Measurements from ENCODE around the gene OTUD1. TPM values are rescaled to one million over a fixed set of nuclear protein-coding genes. Genes with fewer than 3 reads are reported as not detected.

The OTUD1 gene
- total RNA-seq, 4 donors from 2014 or later = 6.8 to 19.9 (median 12.8) TPM

DNA sequence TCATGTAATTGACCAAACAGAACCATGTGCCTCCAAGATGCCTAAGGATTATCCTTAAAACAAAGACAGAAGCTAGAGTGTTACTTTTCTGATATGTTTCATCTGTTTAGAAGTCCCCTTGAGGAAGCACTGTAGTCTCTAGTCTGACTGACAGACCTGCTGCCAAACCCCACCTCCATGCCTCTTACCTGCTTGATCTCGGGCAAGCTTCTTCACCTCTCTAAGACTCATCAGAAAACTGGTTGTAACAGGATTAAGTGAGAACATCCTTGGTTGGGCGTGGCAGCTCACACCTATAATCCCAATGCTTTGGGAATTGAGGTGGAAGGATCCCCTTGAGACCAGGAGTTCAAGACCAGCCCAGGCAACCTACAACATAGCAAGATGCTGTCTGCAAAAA lies 42.2 kb upstream of the OTUD1 start:
- no peak overlapping the region for H3K4me3 ChIP-seq
- no peak for TF ChIP-seq POLR2A (IDR thresholded peaks at IDR 0.05)
- TF ChIP-seq, protein P1, sequence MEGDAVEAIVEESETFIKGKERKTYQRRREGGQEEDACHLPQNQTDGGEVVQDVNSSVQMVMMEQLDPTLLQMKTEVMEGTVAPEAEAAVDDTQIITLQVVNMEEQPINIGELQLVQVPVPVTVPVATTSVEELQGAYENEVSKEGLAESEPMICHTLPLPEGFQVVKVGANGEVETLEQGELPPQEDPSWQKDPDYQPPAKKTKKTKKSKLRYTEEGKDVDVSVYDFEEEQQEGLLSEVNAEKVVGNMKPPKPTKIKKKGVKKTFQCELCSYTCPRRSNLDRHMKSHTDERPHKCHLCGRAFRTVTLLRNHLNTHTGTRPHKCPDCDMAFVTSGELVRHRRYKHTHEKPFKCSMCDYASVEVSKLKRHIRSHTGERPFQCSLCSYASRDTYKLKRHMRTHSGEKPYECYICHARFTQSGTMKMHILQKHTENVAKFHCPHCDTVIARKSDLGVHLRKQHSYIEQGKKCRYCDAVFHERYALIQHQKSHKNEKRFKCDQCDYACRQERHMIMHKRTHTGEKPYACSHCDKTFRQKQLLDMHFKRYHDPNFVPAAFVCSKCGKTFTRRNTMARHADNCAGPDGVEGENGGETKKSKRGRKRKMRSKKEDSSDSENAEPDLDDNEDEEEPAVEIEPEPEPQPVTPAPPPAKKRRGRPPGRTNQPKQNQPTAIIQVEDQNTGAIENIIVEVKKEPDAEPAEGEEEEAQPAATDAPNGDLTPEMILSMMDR (IDR thresholded peaks at IDR 0.05) = no peak
- no peak for DNase-seq
- no peaks in the 10 kb centered on the region for H3K4me1 ChIP-seq
- H3K27ac ChIP-seq = no peak overlapping the region
- no peaks in the 10 kb centered on the region for H3K9me3 ChIP-seq
- no peaks in the 10 kb centered on the region for H3K27me3 ChIP-seq
- intact Hi-C loops (cut with DNase I; ENCODE audit: low total_unique reads) = no loop called here
- no peaks in the 10 kb centered on the region for H3K36me3 ChIP-seq

DNA sequence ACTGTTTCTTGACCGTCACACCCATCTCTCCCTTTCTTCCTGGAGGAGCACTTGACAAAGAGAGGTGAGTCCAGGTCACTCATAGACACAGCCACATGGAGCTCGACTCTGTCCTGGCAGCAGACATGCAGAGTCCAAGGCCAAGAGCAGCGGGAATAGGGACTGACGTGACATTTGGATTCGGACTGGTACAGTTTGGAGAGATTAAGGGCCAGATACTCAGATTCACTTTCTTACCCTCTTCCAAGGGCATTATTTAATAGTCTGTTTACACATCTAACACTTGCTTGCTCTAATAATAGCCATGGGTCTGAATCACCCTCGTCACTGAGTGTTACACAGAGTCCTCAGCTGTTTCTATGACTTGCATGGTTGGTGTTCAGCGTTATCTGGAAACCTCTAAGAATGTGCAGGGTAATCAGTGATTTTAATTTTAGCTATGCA lies 39.2 kb upstream of the OTUD1 start:
- no peaks in the 10 kb centered on the region for H3K9me3 ChIP-seq
- DNase-seq = no peak
- TF ChIP-seq POLR2A (IDR thresholded peaks at IDR 0.05) = no peak
- TF ChIP-seq, protein P1 (IDR thresholded peaks at IDR 0.05) = no peak
- intact Hi-C loops (cut with DNase I; ENCODE audit: low total_unique reads) = no loop called here
- no peaks in the 10 kb centered on the region for H3K4me1 ChIP-seq
- no peak overlapping the region for H3K27ac ChIP-seq
- H3K4me3 ChIP-seq = no peak overlapping the region
- H3K36me3 ChIP-seq = no peaks in the 10 kb centered on the region
- no peaks in the 10 kb centered on the region for H3K27me3 ChIP-seq

DNA sequence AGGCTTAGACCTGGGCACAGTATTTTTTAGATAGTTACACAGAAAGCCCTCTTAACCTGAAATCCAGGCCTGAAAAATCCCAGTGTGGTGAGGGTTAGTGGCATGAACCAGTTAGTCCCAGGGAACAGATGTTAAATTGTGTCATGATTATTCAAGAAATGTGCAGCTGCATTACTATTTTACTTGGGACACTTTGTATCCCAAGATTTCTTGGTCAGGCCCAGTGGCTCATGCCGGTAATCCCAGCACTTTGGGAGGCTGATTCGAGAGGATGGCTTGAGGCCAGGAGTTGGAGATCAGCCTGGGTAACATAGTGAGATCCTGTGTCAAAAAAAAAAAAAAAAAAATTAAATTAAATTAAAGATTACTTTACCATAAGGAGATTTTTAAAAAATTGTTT lies 36.0 kb upstream of the OTUD1 start:
- TF ChIP-seq, protein P1 (IDR thresholded peaks at IDR 0.05) = no peak
- no peak for TF ChIP-seq POLR2A (IDR thresholded peaks at IDR 0.05)
- Histone ChIP-seq H3K4me1 (no peaks in the 10 kb centered on the region), H3K4me3 (no peak overlapping the region), H3K27ac (no peak overlapping the region), H3K9me3 (no peaks in the 10 kb centered on the region), H3K36me3 (no peaks in the 10 kb centered on the region), H3K27me3 (no peaks in the 10 kb centered on the region)
- intact Hi-C loops (cut with DNase I; ENCODE audit: low total_unique reads) = no loop called here
- no peak for DNase-seq

DNA sequence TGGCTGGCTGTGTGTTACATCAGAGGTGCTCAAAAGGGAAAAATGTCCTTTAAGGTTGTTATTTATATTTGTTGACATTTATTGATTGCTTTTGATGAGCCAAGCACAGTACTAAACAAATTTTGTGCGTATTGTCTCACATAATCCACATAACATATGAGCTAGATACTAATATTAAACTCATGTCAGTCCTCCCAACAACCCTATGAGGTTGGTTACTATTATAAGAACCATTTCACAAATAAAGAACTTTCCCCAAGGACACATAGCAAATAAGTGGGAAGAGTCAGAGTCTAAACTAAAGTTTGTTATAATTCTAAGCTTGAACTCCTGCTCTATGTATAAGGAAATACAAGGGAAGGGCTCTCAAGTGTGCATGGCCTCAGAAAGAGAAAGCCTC lies 35.6 kb upstream of the OTUD1 start:
- Histone ChIP-seq H3K27me3 (no peaks in the 10 kb centered on the region), H3K4me3 (no peak overlapping the region), H3K9me3 (no peaks in the 10 kb centered on the region), H3K4me1 (no peaks in the 10 kb centered on the region), H3K36me3 (no peaks in the 10 kb centered on the region), H3K27ac (no peak overlapping the region)
- no peak for TF ChIP-seq POLR2A (IDR thresholded peaks at IDR 0.05)
- TF ChIP-seq, protein P1 (IDR thresholded peaks at IDR 0.05) = no peak
- intact Hi-C loops (cut with DNase I; ENCODE audit: low total_unique reads) = no loop called here
- no peak for DNase-seq

DNA sequence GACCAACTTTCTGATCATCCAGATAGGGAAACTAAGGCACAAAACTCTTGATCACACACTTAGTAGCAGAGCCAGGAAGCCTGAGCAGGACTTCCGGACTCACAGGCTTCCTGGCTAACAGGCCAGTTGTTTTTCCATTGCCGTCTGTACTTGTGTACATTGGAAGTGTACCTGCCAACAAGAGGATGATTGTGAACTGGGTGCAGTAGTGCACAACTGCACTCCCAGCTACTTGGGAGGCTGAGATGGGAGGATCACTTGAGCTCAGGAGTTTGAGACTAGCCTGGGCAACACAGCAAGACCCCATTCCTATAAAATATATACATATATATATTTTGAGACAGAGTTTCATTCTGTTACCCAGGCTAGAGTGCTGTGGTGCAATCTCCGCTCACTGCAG lies 35.2 kb upstream of the OTUD1 start:
- DNase-seq = no peak
- TF ChIP-seq, protein P1 (IDR thresholded peaks at IDR 0.05) = no peak
- no peak for TF ChIP-seq POLR2A (IDR thresholded peaks at IDR 0.05)
- Histone ChIP-seq H3K4me1 (no peaks in the 10 kb centered on the region), H3K36me3 (no peaks in the 10 kb centered on the region), H3K27me3 (no peaks in the 10 kb centered on the region), H3K9me3 (no peaks in the 10 kb centered on the region), H3K4me3 (no peak overlapping the region), H3K27ac (no peak overlapping the region)
- intact Hi-C loops (cut with DNase I; ENCODE audit: low total_unique reads) = no loop called here

All from uterus (tissue), 4 donors.